WI38 (cell line): ENCODE measurements around the gene ALDH9A1.

Experiments
- H3K4me3 ChIP-seq: 2 replicates; pipeline ENCODE4 v1.5.1; 2011; ENCODE audit warnings: low read depth, mild to moderate bottlenecking, control low read depth, low read length
- CTCF ChIP-seq: IDR thresholded peaks from 2 replicates; pipeline ENCODE4 v1.5.1; 2012; ENCODE audit warnings: low read depth, mild to moderate bottlenecking, control low read depth, low read length

Gene ALDH9A1

DNA sequence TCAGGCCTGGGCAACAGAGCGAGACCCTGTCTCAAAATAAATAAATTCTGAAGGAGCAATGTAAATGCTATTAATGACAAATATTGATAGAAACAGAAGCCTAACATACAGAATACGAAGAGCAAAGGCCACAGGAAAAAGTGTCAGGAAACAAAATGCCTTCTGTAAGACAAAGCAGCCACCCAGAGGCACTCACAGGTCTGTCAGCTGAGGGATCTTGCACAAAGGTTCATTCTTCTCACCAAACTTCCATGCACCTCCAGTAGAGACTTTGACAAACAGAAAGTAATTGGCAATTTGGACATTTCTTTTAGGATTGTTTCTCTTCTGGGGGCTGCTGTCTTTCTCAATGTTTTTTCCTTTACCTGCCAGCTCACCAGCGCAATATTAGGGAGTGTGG lies 1.2 kb upstream of the ALDH9A1 start:
- no peak for TF ChIP-seq CTCF
- H3K4me3 ChIP-seq: no peak overlapping the region

DNA sequence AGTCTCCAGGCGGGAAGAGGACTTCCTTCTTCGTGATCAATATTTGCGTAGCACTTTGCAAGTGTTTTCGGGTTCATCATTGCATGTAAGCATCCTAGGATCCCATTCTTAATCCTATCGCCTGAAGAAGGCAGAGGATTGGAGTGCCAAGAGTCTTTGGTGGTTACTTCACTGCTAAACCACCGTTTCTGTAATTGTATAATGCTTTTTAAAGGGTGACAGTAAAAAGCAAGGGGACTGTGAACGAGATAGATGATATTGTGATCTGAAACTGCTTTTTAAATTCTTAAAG lies 345 bp upstream of the ALDH9A1 start:
- TF ChIP-seq CTCF: no peak

GRCh38 chr1:165697491-165697880 lies 876 bp downstream of the ALDH9A1 start:
- peak overlapping the region; percentile 91 for H3K4me3 ChIP-seq
- TF ChIP-seq CTCF: no peak; the same call in 1 of the 2 replicates

More for the DNA sequence above, 345 bp upstream of the ALDH9A1 start:
- H3K4me3 ChIP-seq: peak overlapping the region; percentile 91

DNA sequence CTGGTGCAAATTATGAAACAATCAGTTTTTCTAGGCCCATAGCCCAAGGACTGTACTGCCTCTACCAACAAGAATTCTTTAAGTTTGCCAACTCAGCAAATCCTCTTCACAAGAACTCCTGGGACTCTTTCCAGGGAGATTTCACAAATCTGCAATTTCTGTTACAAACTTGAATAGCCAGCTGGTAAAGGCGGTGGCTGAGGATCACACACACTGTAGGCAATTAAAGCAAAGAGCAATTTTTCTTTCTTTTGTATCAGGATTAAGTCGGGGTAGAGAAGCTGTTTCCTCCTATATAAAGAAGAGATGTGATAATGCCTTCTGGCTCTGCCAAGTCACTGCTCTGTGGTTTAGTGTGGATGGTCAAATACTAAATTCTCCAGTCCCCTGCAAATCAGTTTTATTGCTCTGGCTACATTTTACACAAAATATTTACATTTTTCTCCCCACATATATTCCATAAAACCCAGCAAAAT lies 1.7 kb downstream of the ALDH9A1 start:
- no peak for TF ChIP-seq CTCF
- H3K4me3 ChIP-seq: peak overlapping the region; percentile 36

DNA sequence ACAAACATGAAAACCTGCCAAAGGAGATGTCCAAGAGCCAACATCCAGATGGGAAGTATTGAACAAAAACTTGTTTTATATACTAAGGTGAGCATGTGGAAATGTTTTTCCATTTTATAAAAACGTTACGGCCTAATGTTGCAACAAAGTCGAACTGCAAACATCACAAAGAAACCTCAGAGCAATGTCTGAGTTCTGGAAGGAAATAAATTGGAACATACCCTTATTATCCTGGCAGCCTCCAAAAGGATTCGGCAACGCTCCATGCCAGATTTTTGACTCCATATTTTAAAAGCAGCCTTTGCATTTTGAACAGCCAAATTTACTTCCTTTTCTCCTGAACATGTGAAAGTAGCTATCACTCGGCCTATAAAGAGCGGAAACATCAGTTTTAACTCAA lies 3.3 kb downstream of the ALDH9A1 start:
- no peak overlapping the region for H3K4me3 ChIP-seq
- no peak for TF ChIP-seq CTCF

DNA sequence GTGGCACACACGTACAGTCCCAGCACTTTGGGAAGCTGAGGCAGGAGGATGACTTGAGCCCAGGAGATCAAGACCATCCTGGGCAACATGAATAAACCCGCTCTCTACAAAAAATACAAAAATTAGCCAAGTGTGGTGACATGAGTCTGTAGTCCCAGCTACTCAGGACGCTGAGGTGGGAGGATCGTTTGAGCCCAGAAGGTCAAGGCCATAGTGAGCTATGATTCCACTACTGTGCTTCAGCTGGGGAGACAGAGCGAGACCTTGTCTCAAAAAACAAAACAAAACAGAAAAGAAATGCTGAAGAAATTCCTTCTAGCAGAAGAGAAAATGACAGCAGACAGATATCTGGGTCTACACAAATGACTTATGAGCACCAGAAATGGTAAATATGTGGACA lies 10.3 kb downstream of the ALDH9A1 start:
- no peak for TF ChIP-seq CTCF
- no peak overlapping the region for H3K4me3 ChIP-seq

DNA sequence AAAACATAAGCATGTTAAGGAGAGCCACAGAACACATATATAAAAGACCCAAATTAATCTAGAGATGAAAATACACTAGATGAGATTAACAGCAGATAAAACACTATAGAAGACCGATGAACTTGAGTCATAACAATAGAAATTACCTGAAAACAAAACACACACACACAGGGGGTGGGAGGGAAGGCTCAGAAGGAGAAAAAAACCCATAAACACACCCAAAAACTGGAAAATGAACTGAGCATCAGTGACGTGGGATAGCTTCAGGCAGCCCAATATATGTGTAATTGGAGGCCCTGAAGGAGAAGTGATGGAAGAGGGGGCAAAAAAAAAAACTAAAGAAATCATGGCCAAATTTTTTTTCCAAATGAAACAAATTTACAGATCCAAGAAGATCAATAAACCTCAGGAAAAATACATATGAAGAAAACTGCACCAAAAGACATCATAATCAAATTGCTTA lies 11.4 kb downstream of the ALDH9A1 start:
- no peak overlapping the region for H3K4me3 ChIP-seq
- no peak for TF ChIP-seq CTCF
